Mucosa of descending colon (tissue), 3 donors: ENCODE measurements around the gene RAD1. TPM values are rescaled to one million over a fixed set of nuclear protein-coding genes. Genes with fewer than 3 reads are reported as not detected.

Source experiments
- ATAC-seq: fragments of 200-7000 bp; cut with Tn5 transposase; one replicate; pipeline ENCODE4 v1.9.1; 2020; ENCODE audit warnings: mild to moderate bottlenecking, moderate library complexity
- DNase-seq, 3 donors: peaks; one replicate each; pipeline ENCODE4 v3.0.0-alpha.2; 2020
- H3K36me3 ChIP-seq: fragments of 200-600 bp; one replicate; pipeline ENCODE4 v1.8.0; 2021; ENCODE audit warnings: low read depth, mild to moderate bottlenecking
- H3K4me1 ChIP-seq: fragments of 200-600 bp; one replicate; pipeline ENCODE4 v1.8.0; 2021; ENCODE audit warnings: low read depth, mild to moderate bottlenecking
- H3K4me3 ChIP-seq: fragments of 200-600 bp; one replicate; pipeline ENCODE4 v1.8.0; 2021; ENCODE audit warnings: mild to moderate bottlenecking
- H3K9me3 ChIP-seq: fragments of 200-600 bp; one replicate; pipeline ENCODE4 v1.8.0; 2021; ENCODE audit warnings: mild to moderate bottlenecking
- CTCF ChIP-seq: fragments of 200-600 bp; IDR thresholded peaks from one replicate; pipeline ENCODE4 v1.8.0; 2022; ENCODE audit warnings: antibody characterized with exemption, mild to moderate bottlenecking
- intact Hi-C, 2 donors: fragments of 100-400 bp; cut with DNase I in 1 of 2; cut with micrococcal nuclease in 1 of 2; formaldehyde crosslinking; loops; one replicate each; pipeline versions ENCODE4 v1.11.0 to v1.11.1; 2022; cut with DNase I, micrococcal nuclease
- total RNA-seq, 3 donors: library from RNA; stranded (reverse); fragmentation: NEBNext Ultra II Directional in 2 of 3; extraction: Animal tissue kit (Norgen Biotek cat#: 25700) in 2 of 3; gene quantifications; one replicate each; pipeline versions ENCODE4 v1.2.1 to v1.2.4, GENCODE V29; 2021 to 2023
- donor health status: DM: no; HTN: no; CAD: no; lungs with moderate emphysema.
- donor health status: DM: no; HTN: no; CAD: no.
- donor health status: DM: no; HTN: yes; CAD: no.

Gene RAD1
- total RNA-seq, 3 donors from 2014 or later, result 12.0 to 14.7 (median 13.8) TPM

DNA sequence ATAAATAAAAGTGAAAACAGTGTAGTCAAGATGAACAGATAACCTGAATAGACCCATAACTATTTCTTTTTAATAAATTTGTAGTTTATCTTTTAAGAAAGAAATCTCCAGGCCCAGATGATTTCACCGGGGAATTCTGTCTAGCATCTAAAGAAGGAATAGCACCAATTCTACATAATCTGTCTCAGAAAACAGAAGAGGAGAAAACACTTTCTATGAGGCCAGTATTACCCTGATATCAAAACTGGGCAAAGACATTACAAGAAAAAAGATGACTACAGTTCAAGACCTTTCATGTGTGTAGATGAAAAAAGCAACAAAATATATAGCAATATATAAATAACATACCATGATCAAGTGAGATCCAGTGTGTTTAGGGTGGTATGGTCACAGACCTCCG is 44.9 kb downstream of the RAD1 start:
- intact Hi-C loops, result no loop called here
- DNase-seq (no peak), ATAC-seq (no peak)
- Histone ChIP-seq H3K9me3 (no peaks in the 10 kb centered on the region), H3K4me1 (no peaks in the 10 kb centered on the region), H3K36me3 (no peaks in the 10 kb centered on the region), H3K4me3 (no peak overlapping the region)
- no peak for TF ChIP-seq CTCF

- Histone ChIP-seq H3K36me3 (no peaks in the 10 kb centered on the region), H3K4me3 (no peak overlapping the region), H3K4me1 (no peaks in the 10 kb centered on the region), H3K9me3 (no peaks in the 10 kb centered on the region)
- intact Hi-C loops, result no loop called here
- no peak for TF ChIP-seq CTCF
- DNase-seq (no peak), ATAC-seq (no peak)
Measured at GRCh38 chr5:34869256-34869655, 46.0 kb downstream of the RAD1 start.

DNA sequence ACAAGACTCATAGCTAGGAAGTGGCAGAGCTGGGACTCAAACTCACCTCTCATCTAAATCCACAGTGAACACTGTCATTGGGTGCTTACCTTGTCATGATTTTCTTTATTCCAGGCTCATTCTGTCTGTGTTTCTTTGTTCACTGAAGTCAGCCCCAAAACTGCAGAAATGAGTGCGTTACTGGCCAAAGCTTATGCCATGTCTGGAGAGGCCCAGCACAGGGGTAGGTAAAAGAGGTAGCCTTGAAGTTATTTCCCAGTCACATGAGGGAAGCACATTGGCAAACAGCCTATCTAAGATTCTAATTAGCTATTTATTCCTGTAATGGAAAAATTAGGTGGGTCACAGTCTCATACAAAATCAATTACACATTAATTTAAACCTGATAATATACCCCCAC is 46.5 kb downstream of the RAD1 start:
- no peak for TF ChIP-seq CTCF
- intact Hi-C loops, result no loop called here
- ATAC-seq (no peak), DNase-seq (no peak)
- H3K4me3 ChIP-seq, result no peak overlapping the region
- H3K36me3 ChIP-seq, result no peaks in the 10 kb centered on the region
- H3K4me1 ChIP-seq, result no peaks in the 10 kb centered on the region
- no peaks in the 10 kb centered on the region for H3K9me3 ChIP-seq

DNA sequence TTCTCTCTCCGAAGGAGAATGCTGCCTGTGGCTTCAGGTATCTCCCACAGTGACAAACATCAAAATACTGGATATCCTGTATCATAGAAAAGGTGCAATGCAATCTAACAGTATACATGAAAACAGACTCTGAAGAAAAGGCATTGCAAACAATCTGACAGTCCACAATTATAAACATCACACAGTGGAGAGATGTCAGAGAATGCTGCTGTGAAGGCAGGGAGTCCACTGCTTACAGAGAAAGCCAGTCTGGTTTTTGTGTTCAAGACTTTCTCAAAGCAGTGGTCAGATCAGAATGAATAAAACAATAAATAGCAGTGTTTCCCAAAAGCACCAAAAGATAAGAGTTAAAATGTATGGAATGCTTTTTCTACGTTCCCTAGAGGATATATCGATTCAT is 47.6 kb downstream of the RAD1 start:
- H3K36me3 ChIP-seq, result no peaks in the 10 kb centered on the region
- no peak for DNase-seq
- H3K9me3 ChIP-seq, result no peaks in the 10 kb centered on the region
- no peak for ATAC-seq
- H3K4me1 ChIP-seq, result no peaks in the 10 kb centered on the region
- no peak overlapping the region for H3K4me3 ChIP-seq
- no peak for TF ChIP-seq CTCF
- intact Hi-C loops, result no loop called here

- TF ChIP-seq CTCF, result no peak
- ATAC-seq, result peak; percentile 13
- DNase-seq, result peak in 1 of 3 donors; percentile 7
- no peaks in the 10 kb centered on the region for H3K9me3 ChIP-seq
- H3K36me3 ChIP-seq, result no peaks in the 10 kb centered on the region
- no peak overlapping the region for H3K4me3 ChIP-seq
- H3K4me1 ChIP-seq, result no peaks in the 10 kb centered on the region
- intact Hi-C loops, result no loop called here
Measured at GRCh38 chr5:34866989-34867471, 48.3 kb downstream of the RAD1 start.

DNA sequence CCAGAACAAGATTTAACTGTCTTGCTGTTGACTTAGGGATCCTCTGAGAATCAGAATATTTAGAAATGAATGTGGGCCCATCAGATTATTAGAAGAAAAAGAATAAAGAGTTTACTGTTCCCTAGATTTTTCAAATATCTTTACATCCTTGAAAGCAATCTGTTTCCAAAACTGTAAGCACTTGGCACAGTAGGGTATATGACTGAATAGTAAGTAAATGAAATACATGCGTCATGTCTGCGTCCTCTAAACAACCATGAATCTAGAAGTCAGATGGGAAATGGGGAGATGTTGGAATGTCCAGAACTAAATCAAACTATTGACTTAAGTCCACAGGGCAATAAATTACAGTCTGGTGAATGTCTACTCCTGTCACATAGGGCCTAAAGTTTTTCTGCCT is 50.2 kb downstream of the RAD1 start:
- no peak for ATAC-seq
- no peak for DNase-seq
- Histone ChIP-seq H3K4me1 (no peaks in the 10 kb centered on the region), H3K36me3 (no peaks in the 10 kb centered on the region), H3K4me3 (no peak overlapping the region), H3K9me3 (no peaks in the 10 kb centered on the region)
- TF ChIP-seq CTCF, result no peak
- intact Hi-C loops, result no loop called here
